Mucosa of rectum (tissue), 2 donors: ENCODE measurements around the gene PPEF1.

Experiments used
- H3K27ac ChIP-seq, 2 donors: one replicate each; pipeline ENCODE4 v1.7.0; 2013; ENCODE audit warnings: inconsistent platforms in 2 of 2, low read depth in 2 of 2, low read length in 2 of 2
- H3K27me3 ChIP-seq, 2 donors: one replicate each; pipeline ENCODE4 v1.7.0; 2013; ENCODE audit warnings: low read length in 2 of 2; ENCODE audit not compliant: control insufficient read depth in 2 of 2, insufficient read depth in 2 of 2
- H3K36me3 ChIP-seq, 2 donors: one replicate each; pipeline ENCODE4 v1.7.0; 2013; ENCODE audit warnings: low read length in 2 of 2; ENCODE audit not compliant: control insufficient read depth in 2 of 2, insufficient read depth in 2 of 2
- H3K4me1 ChIP-seq, 2 donors: one replicate each; pipeline ENCODE4 v1.7.0; 2013; ENCODE audit warnings: low read length in 2 of 2, mild to moderate bottlenecking in 1 of 2; ENCODE audit not compliant: control insufficient read depth in 2 of 2, insufficient read depth in 2 of 2
- H3K4me3 ChIP-seq, 2 donors: one replicate each; pipeline ENCODE4 v1.7.0; 2013; ENCODE audit warnings: low read length in 2 of 2
- H3K9ac ChIP-seq, 2 donors: one replicate each; pipeline ENCODE4 v1.7.0; 2013; ENCODE audit warnings: low read length in 2 of 2, low read depth in 1 of 2, mild to moderate bottlenecking in 1 of 2
- H3K9me3 ChIP-seq, 2 donors: one replicate each; pipeline ENCODE4 v1.7.0; 2013; ENCODE audit warnings: low read length in 2 of 2; ENCODE audit not compliant: control insufficient read depth in 2 of 2
- donor health status: healthy.
- donor health status: Normal muscosa, but diverticular disease.

The PPEF1 gene

GRCh38 chrX:18875256-18875878 lies 167.9 kb downstream of the PPEF1 start:
- no peak overlapping the region for H3K9ac ChIP-seq
- H3K9me3 ChIP-seq, result no peaks in the 10 kb centered on the region
- H3K27ac ChIP-seq, result no peak overlapping the region
- no peaks in the 10 kb centered on the region for H3K36me3 ChIP-seq
- peaks cover 0 to 2% of the 10 kb centered on the region in 2 donors for H3K4me1 ChIP-seq
- no peak overlapping the region for H3K4me3 ChIP-seq
- H3K27me3 ChIP-seq, result peaks cover 2 to 3% of the 10 kb centered on the region in 2 donors

GRCh38 chrX:18877469-18877868 lies 170.0 kb downstream of the PPEF1 start:
- Histone ChIP-seq H3K4me3 (no peak overlapping the region), H3K4me1 (peaks cover 0 to 2% of the 10 kb centered on the region in 2 donors)

More at GRCh38 chrX:18877469-18877868, 170.0 kb downstream of the PPEF1 start:
- Histone ChIP-seq H3K36me3 (no peaks in the 10 kb centered on the region), H3K27me3 (peaks cover 2 to 3% of the 10 kb centered on the region in 2 donors), H3K9ac (no peak overlapping the region), H3K27ac (no peak overlapping the region), H3K9me3 (no peaks in the 10 kb centered on the region)
